Suppressor macrophage treated with lipopolysaccharide for 4 hours (primary cell): ENCODE data around the gene GAB3.
"Not testable (repeated sequence)": the region's sequence is repeated elsewhere in the genome, so short reads cannot be mapped to it uniquely, and the experiment has no call there.

Experiments
- DNase-seq: peaks from one replicate; pipeline ENCODE4 v3.0.0-alpha.2; 2020

GAB3 gene

GRCh38 chrX:154654925-154655324, 96.0 kb downstream of the GAB3 start:
- DNase-seq = no peak

- no peak for DNase-seq
Measured at GRCh38 chrX:154654372-154654771, 96.5 kb downstream of the GAB3 start.

- not testable (repeated sequence) for DNase-seq
Measured at GRCh38 chrX:154653413-154653812, 97.5 kb downstream of the GAB3 start, which contains the start of gene CTAG2. CTAG2 (minus strand) TSS chrX:154653579; CDS start chrX:154653515, 64 bp downstream.

- no peak for DNase-seq
Measured at GRCh38 chrX:154653048-154653401, 97.9 kb downstream of the GAB3 start.

GRCh38 chrX:154652311-154653047, 98.4 kb downstream of the GAB3 start:
- no peak for DNase-seq

- DNase-seq = no peak
Measured at GRCh38 chrX:154650221-154650510, 100.7 kb downstream of the GAB3 start.

- DNase-seq = no peak
Measured at GRCh38 chrX:154649503-154650220, 101.2 kb downstream of the GAB3 start.

- DNase-seq = no peak
Measured at GRCh38 chrX:154648931-154649330, 101.9 kb downstream of the GAB3 start.

GRCh38 chrX:154645745-154646378, 105.0 kb downstream of the GAB3 start:
- DNase-seq = not testable (repeated sequence)

- DNase-seq = not testable (repeated sequence)
Measured at GRCh38 chrX:154643708-154644107, 107.2 kb downstream of the GAB3 start.

- not testable (repeated sequence) for DNase-seq
Measured at GRCh38 chrX:154641740-154642139, 109.1 kb downstream of the GAB3 start.

- DNase-seq = not testable (repeated sequence)
Measured at GRCh38 chrX:154633661-154634060, 117.2 kb downstream of the GAB3 start.

GRCh38 chrX:154630949-154631348, 119.9 kb downstream of the GAB3 start:
- not testable (repeated sequence) for DNase-seq

- not testable (repeated sequence) for DNase-seq
Measured at GRCh38 chrX:154628960-154629359, 121.9 kb downstream of the GAB3 start.
